Muscle of back (tissue), 13 donors: ENCODE results near the gene SNRK. TPM values are rescaled to one million over a fixed set of nuclear protein-coding genes. Genes with fewer than 3 reads are reported as not detected.

Experiments
- DNase-seq, 3 donors: peaks; one replicate each; pipeline versions ENCODE4 v3.0.0 to v3.0.0-alpha.2; 2013
- long read RNA-seq, 9 donors: transcript quantifications; one replicate each; lab custom pipeline, GENCODE V29; 2026
- polyA plus RNA-seq, 10 donors: library from polyadenylated mRNA; unstranded; fragments of 120-200 nt; gene quantifications; one replicate each; pipeline ENCODE4 v1.2.1, GENCODE V29; 2013; ENCODE audit not compliant: insufficient read length in 10 of 10

The SNRK gene
- 10 to 100 TPM; 24.5 to 45.3 (median 34.7) TPM for polyA plus RNA-seq
- long read RNA-seq, donor 1, full-length matches to known transcripts: 6 of 6 reads
- long read RNA-seq, donor 1, partial matches to known transcripts: 0 of 6 reads
- long read RNA-seq, donor 1, other reads (novel, unspliced or antisense): 0 of 6 reads
- long read RNA-seq, donor 2, full-length matches to known transcripts: 1 of 1 reads
- long read RNA-seq, donor 2, partial matches to known transcripts: 0 of 1 reads
- long read RNA-seq, donor 2, other reads (novel, unspliced or antisense): 0 of 1 reads
- long read RNA-seq, donor 3: 0 reads
- long read RNA-seq, donor 4, full-length matches to known transcripts: 3 of 15 reads
- long read RNA-seq, donor 4, partial matches to known transcripts: 12 of 15 reads
- long read RNA-seq, donor 4, other reads (novel, unspliced or antisense): 0 of 15 reads
- long read RNA-seq, donor 5, full-length matches to known transcripts: 5 of 5 reads
- long read RNA-seq, donor 5, partial matches to known transcripts: 0 of 5 reads
- long read RNA-seq, donor 5, other reads (novel, unspliced or antisense): 0 of 5 reads
- long read RNA-seq, donor 6, full-length matches to known transcripts: 10 of 10 reads
- long read RNA-seq, donor 6, partial matches to known transcripts: 0 of 10 reads
- long read RNA-seq, donor 6, other reads (novel, unspliced or antisense): 0 of 10 reads
- long read RNA-seq, donor 7, full-length matches to known transcripts: 3 of 3 reads
- long read RNA-seq, donor 7, partial matches to known transcripts: 0 of 3 reads
- long read RNA-seq, donor 7, other reads (novel, unspliced or antisense): 0 of 3 reads
- long read RNA-seq, donor 8, full-length matches to known transcripts: 3 of 15 reads
- long read RNA-seq, donor 8, partial matches to known transcripts: 12 of 15 reads
- long read RNA-seq, donor 8, other reads (novel, unspliced or antisense): 0 of 15 reads
- long read RNA-seq, donor 9: 0 reads

- peak; percentile 77 to 94 (median 91) for DNase-seq
Observed at GRCh38 chr3:43286115-43286840, at the start of gene SNRK. SNRK (plus strand) TSS chr3:43286540; CDS start chr3:43303204, 16,664 bp downstream.

GRCh38 chr3:43238801-43239200 is 47.5 kb upstream of the SNRK start:
- no peak for DNase-seq

- no peak for DNase-seq
Observed at GRCh38 chr3:43239755-43240154, 46.6 kb upstream of the SNRK start.

- peak in 1 of 3 donors; percentile 13 for DNase-seq
Observed at GRCh38 chr3:43243590-43244587, 42.5 kb upstream of the SNRK start.

DNA sequence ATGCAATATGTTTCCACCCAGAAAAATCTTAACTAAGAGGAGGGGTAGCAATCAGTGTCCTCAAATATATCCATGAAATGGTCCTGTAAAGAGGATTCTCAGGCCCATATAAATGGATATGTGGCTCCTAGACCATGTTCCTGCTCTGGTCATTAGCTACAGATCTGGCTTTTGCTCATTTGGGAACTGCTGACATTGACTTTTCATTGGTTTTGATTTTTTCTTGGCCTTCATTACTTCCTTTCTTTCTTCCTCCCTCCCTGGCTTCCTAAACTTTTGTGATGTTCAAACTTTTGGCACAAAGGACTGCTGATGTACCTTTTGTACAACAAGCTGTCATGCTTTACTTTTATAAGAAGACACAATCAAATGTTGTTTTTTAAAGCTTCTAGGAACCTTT is 41.6 kb upstream of the SNRK start:
- no peak for DNase-seq

DNA sequence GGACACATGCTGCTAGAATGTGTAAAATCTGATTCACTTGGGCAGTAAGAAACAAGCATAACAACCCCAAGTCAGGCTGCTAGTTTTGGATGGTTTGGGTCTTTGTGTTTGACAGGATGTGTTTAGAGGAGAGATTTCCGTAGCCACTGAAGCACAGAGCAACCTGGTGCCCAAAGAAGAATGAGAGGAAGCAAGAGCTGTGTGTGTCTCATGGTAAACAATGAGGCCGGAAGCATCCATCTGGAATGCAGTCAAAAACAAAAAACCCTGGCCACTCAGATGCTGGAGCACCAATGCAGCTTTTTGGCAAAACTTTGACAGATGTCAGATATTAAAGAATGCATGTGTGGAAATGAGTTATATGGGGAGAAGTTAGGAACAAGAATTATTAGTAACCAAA is 39.4 kb upstream of the SNRK start:
- DNase-seq: peak; percentile 7 to 29 (median 10)

GRCh38 chr3:43247561-43248184 is 38.7 kb upstream of the SNRK start:
- no peak for DNase-seq

GRCh38 chr3:43248185-43248583 is 38.2 kb upstream of the SNRK start:
- no peak for DNase-seq

DNA sequence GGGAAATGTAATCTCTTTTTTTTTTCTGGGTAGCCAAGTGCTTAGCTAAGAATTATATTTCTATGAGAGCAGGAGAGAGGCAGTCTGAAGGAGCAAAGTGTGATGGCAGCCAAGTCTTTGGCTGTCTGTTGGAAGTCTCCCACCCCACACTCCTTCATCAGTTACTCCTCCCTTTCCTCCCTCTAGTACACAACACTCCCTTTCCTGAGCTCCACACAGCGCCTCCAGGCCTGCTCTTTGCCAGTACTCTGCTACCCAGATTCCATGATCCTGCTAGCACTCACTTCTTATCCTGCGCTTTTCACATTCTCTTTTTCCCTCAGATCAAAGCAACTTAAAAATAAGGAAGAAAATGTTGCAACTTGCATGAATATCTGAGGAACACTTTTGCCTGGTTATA is 37.4 kb upstream of the SNRK start:
- DNase-seq: no peak

DNA sequence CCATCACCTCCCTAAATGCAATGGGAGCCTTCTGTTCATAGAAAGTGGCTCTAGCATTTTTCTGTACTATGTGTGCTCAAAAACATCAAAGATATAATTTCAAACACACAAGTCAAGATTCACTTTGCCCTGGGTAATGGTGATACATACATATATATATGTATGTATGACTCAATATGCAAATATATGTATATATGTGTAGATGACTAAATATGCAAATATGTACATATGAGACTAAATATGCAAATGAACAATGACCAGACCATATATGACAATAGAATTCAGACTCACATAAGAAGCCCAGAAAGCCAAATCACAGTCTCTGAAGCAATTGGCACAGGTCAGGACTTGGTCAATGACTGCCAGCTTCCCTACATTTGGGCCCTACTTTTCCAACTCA is 36.9 kb upstream of the SNRK start:
- no peak for DNase-seq

- no peak for DNase-seq
Observed at GRCh38 chr3:43253294-43253693, 33.0 kb upstream of the SNRK start.

GRCh38 chr3:43254125-43254524 is 32.2 kb upstream of the SNRK start:
- DNase-seq: no peak

DNA sequence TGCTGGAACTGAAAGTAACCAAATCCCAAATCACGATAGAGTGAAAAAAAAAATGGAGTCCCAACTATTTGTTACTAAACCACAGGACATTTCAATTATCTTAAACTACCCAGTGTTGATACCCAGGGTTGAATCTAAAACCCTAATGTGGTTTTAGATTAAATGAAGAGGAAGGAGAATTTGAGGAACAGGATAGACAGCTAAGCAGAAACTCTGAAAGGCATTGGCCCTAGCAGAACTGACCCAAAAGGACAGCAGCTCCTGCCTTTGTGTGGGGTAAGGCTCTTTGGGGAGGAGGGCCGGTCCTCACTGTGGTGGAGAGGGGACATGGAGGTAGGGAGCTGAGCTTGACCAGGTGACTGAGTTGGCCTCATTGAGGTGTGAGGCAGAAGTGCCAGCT is 30.7 kb upstream of the SNRK start:
- no peak for DNase-seq

DNA sequence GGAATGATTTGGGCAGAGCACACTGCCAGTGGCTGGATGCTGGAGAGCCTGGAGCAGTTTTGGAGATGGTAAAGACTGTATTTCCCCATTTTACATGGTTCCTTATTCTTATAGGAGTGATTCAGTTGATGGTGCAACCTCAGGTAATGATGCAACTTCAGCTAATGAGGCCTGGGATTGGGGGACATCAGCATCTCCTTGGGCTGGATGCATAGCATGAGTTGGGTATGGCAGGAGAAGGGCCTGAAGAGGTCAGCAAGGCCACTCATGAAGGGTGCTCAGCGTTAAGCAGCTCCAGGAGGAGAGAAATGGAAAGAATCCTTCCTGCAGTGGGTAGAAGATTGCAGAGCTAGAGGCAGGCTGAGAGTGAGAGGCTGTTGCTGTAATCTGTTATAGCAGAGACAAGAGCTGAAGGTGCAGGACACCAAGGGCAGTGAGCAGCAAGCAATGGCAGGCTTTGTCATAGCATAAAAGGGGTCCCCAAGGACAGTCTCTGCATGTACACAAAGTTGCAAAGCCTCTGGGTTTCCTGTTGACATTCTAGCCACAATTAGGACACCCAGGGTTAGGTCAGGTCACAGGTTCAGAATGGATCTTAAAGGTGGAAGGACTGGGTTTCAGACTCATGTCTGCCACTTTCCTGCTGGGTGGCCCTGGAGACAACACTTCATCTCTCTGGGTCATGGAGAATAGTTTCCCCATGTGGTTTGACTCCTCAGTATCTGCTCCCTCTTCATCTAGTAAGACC is 29.5 kb upstream of the SNRK start:
- DNase-seq: no peak

DNA sequence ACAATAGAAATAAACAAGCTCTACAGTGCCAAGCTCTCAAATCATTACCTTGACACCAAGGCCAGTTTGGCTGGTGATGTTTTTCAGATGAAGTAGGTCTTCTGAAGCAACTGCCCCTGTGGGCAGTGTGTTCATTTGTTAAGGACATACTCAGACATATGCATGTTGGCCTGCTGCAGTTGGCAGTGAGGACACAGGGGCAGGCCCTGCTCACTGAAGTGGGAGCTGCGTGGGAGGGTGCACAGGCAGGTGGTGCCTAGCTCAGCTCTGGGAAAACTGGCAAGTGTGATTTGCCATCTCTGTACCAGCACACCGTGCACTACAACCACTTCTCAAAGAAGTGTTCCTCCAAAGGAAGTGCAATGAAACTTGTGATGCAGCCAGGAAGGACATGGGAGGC is 28.5 kb upstream of the SNRK start:
- DNase-seq: no peak

DNA sequence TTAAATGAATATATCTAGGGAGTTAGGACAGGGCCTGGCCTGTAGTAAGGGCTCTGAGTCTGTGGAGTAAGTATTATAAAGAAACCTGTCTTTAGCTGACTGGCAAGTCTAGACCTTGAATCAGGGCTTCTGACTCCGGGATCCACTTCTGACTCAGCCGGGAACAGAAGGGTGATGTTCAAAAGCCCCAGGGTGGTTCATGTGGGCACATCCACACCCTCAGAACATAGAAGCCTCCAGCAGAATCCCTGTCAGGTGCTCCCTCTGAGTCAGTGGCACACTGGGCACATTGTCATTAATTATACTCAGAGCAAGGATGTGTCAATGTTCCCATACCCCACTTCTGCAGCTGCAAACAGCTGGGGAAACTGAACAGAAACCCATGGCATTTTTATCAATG is 26.7 kb upstream of the SNRK start:
- DNase-seq: no peak

DNA sequence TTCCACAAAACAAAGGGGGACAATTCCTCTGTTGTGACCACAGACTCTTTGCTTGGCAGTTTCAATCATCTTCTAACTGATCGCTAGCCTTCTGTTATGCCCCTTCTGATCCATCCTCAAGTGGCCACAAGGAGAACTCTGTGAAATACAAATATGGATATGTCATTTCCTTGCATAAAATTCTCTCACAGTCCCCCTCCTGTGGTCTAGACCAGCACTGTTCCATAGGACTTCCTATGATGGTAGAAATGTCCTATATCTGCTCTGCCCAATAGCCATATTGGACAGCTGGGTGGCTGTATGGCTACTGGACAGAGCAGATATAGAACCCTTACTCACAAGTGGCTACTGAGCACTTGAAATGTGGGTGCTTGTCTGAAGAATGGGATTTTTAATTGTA is 25.9 kb upstream of the SNRK start:
- no peak for DNase-seq

- no peak for DNase-seq
Observed at GRCh38 chr3:43262194-43262593, 24.1 kb upstream of the SNRK start.

- no peak for DNase-seq
Observed at GRCh38 chr3:43266451-43266850, 19.9 kb upstream of the SNRK start.
